Measurements from ENCODE around the gene PAXX.
A peak's percentile ranks its signal among the peaks of the same experiment; 100 is the strongest.
"Not testable (repeated sequence)": the region's sequence is repeated elsewhere in the genome, so short reads cannot be mapped to it uniquely, and the experiment has no call there.

Gene PAXX

DNA sequence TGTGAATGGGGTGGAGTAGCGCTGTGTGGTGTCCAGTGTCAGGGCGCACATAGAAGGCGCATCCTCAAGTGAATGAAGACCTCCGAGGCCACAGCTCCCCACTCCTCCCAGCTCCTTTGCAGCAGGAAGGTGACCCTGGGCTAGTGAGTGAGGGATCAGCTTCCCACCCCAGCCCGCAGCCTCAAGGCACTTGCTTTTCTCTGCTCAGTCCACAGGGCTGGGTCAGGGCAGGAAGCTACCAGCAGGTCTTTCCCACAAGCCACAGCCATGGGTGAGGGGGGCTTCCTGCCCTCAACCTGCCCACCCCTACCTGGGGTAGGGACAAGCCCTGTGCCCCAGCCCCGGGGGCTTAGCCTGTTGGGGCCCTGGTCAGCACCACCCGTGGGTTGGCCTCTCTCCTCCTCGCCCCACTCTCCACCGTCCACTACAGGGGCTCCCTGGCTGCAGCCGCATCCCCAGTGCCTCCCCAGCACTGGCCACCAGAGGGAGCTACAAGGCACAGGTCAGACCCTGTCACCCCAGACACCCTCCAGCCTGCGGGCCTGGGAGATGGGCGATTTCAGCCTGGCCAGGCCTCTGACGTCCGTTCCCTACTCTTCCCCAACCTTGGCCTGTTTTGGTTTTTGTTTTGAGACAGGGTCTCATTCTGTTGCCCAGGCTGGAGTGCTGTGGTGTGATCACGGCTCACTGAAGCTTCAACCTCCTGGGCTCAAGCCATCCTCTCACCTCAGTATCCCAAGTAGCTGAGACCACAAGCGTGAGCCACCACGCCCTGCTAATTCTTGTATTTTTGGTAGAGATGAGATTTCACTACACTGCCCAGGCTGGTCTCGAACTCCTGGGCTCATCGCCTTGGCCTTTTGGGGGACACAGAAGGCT is 37.1 kb downstream of the PAXX start:
- peak in 1 of 2 donors; percentile 69 for DNase-seq (ENCODE audit: extremely low read depth in 1 of 2, low read depth in 1 of 2)

DNA sequence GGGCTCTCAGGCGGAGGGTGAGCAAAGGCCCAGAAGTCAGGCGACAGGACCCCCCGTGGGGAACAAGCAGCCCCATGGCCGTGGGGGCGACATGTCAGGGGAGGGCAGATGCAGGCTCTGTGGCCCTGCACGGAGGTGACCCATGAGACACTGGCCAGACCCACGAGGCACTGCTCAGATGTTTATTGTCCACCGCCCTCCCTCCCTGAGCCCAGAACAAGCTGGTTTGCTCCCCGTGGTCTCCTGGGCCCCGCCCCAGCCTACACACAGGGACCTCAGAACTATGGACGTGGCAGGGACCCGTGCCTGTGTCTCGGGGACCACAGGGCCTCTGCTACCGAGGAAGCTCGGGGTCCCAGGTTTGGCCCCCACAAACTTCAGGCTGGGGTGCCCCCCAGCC is 37.8 kb downstream of the PAXX start:
- no peak for DNase-seq (ENCODE audit: extremely low read depth in 1 of 2, low read depth in 1 of 2)

DNA sequence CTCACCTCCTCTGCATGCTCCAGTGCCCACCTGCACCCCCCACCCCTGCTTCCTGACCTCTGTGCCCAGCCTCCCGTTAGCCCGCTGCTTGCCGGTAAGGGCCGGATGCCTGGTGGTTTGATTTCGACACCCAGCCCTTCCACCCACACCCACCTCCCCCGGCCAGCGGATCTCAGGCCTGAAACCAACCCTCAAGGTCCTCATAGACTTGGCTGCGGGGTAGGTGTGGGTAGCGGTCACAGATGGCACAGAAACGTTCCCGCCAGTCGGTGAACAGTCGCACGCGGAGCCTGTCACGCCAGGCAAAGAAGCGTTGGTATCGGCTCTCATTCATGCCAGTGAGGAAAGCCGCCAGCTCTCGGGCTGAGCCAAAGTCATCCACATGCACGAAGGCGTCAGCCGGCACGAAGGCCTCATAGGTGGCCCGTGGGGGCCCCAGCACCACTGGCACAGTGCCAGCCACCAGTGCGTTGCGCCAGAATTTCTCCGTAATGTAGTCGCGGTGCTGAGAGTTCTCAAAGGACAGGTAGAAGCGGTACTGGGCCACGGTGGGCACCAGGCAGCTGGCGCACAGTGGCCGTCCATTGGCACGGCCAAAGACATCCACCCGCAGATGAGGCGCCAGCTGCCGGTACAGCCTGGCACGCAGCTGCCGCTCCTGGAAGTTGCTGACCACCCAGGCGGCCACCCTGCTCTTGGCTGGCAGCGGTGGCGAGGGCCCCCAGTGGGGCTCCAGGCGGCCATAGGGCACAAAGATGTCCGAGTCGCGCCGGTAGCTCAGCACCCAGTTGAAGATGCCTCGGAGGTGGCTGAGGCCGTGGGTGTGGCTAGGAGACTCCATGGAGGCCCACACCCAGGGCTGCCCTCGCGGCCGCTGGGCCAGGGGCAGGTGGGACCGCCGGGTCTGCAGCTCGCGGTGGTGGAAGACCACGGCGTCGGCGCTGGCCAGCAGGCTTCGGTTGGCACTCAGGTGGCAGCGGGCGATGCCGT is 38.6 kb downstream of the PAXX start:
- peak in 1 of 2 donors; percentile 58 for DNase-seq (ENCODE audit: extremely low read depth in 1 of 2, low read depth in 1 of 2)

DNA sequence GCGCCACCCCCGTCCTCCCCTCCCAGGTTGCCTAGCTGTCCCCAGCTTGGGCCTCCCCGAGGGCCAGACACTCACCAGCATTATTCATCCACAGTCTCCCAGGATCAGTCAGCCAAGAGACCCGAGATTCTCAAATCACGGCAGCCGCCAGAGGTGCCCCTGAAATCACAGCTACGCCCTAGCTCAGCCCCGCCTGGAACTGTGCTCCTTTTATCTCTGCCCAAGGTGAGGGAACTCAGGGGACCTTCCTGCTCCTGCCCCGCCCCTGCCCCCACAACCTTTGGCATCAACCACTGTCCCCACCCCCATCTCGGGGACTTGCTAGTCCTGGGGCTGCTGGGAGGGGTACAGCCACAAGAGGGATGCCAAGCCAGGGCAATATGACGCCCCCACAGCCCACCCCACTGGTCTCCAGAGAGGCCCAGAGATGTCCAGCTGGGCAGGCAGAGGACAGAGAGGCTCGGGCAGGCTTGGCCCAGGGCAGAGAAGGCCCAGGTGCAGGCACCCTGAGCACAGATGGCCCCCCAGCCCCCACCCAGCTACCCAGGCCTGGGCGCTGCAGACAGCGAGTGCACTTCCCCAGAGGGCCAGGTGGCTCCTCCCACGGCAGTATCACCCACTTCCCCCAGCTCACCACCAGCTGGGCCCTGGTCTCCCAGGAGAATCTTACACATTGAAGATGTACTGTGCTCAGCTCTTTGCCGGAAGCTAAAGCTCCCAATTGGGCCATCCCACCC is 39.9 kb downstream of the PAXX start, which contains the start of gene FUT7:
Gene FUT7 (minus strand): TSS at position 185 of the 737 bp plus-strand sequence. CDS start 97 bp downstream, at position 88.
- peak in 1 of 2 donors; percentile 37 for DNase-seq (ENCODE audit: extremely low read depth in 1 of 2, low read depth in 1 of 2)

DNA sequence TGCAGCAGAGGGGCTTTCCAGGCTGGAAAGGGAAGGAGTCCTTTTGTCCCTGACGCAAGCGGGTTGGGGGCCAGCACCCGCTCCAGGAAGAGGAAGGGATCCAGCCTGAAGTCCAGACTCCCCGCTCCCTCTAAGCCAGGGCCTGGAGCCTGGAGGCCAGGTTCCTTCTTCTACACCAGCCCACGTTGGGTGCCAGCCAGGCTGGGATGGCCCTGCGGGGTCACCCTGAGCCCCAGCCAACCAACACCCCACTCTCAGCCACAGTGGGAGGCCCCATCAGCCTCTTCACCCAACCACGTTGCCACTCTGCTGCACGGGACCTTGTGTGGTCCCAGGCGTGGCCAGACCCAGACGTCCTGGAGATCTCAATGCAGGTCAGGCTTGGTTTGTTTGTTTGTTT is 40.6 kb downstream of the PAXX start:
- no peak for DNase-seq (ENCODE audit: extremely low read depth in 1 of 2, low read depth in 1 of 2)

DNA sequence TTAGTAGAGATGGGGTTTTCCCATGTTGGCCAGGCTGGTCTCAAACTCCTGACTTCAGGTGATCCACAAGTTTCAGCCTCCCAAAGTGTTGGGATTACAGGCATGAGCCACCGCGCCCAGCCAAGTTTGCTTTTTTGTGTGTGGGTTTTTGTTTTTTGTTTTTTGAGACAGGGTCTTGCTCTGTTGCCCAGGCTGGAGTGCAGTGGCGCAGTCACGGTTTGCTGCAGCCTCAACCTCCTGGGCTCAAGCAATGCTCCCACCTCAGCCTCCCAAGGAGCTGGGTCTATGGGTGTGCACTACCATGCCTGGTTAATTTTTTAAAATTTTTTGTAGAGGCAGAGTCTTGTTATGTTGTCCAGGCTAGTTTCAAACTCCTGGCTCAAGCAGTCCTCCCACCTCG is 41.3 kb downstream of the PAXX start:
- not testable (repeated sequence) for DNase-seq (ENCODE audit: extremely low read depth in 1 of 2, low read depth in 1 of 2)

- DNase-seq (ENCODE audit: extremely low read depth in 1 of 2, low read depth in 1 of 2) = no peak
Observed at GRCh38 chr9:137034039-137034708, 42.0 kb downstream of the PAXX start.

DNA sequence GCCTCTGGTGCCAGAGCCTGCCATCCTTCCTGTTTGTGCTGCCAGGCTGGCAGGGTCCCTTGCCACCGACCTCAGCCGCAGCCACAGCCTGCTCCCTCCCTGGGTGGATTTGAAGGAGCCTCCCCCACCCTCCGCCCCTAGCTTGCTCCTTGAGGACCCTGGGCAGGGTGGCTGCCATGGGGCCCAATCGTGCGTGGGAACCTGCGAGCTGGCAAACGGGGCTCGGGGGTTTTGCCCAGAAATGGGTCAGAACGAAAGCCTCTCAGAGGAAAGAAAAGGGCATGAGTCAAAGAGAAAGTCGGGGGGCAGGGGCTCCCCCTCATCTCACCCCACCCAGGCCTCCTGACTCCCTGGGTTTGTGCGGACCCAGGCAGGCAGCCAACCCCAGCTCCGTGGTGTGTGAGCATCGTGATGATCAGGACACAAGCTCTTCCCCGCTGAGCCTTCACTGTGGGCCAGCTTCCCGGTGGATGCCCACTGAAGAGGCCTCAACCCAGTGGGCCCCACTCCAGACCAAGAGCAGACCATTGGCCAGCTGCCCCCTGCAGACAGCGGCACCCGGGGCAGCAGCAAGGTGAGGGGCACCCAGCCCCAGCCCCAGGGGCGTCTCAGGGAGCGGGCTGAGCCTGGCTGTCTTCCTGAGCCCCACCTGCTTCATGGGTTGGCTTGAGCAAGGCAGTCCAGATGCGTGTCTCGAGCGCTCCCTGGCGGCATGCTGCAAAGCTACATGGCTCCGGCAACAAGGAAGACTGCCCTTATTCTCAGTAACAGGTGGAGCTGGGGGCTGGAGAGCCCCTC is 42.7 kb downstream of the PAXX start:
- peak; percentile 70 to 82 for DNase-seq (ENCODE audit: extremely low read depth in 1 of 2, low read depth in 1 of 2)

DNA sequence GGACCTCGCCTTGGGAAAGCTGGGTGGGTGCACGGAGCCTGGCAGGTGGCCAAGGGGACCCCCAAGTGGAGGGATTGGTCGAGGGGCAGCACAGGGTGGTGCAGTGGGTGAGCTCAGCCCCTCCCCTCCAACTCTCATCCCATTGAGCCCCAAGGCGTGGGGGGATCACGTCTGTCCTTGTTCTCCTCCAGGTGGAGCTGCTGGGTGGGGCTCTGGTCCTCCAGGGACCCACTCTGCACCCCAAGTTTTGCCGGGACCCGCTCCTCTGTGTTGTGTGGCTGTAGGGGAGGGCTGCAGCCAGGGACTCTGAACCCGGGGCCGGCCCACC is 43.2 kb downstream of the PAXX start:
- no peak for DNase-seq (ENCODE audit: extremely low read depth in 1 of 2, low read depth in 1 of 2)

- DNase-seq (ENCODE audit: extremely low read depth in 1 of 2, low read depth in 1 of 2) = no peak
Observed at GRCh38 chr9:137035937-137036336, 43.7 kb downstream of the PAXX start.

DNA sequence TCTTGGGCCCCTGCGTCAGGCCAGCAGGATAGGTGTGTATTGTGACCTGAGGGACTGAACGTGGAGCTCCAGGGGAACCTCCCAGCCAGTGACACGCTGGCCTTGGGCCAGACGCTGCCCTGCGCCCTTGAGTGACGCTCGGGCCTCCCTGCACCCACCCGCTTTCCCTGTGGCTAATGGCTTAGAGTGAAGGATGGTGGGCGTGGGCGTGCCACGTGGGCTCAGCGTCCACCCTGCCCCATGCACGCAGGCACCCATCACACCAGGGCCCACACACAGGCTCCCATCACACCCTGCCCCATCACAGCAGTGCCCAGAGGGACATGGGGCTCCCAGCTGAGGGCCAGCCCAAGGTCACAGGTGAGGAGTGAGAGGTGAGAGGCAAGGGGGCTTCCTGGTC is 44.8 kb downstream of the PAXX start:
- no peak for DNase-seq (ENCODE audit: extremely low read depth in 1 of 2, low read depth in 1 of 2)

- DNase-seq (ENCODE audit: extremely low read depth in 1 of 2, low read depth in 1 of 2) = no peak
Observed at GRCh38 chr9:137037483-137037882, 45.3 kb downstream of the PAXX start.

DNA sequence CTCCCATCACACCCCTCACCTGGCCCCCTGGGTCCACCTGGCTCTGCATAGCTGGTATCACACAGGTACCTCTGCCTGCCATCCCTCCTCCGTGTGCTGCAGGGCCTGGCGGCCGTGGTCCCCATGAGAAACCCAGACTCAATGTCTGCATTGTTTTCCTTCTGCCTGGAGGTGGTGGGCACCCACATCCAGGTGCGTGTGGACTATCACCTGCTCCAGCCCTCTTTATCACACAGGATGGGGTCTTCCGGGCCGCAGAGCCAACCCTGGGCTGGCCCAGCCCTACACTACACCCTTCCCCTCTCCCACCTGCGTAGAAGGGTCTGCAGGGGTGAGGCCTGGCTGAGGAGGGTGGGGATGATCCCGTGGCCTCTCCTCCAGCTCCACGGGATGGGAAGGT is 46.7 kb downstream of the PAXX start:
- DNase-seq (ENCODE audit: extremely low read depth in 1 of 2, low read depth in 1 of 2) = no peak

GRCh38 chr9:137039611-137040366 is 47.6 kb downstream of the PAXX start:
- no peak for DNase-seq (ENCODE audit: extremely low read depth in 1 of 2, low read depth in 1 of 2)

DNA sequence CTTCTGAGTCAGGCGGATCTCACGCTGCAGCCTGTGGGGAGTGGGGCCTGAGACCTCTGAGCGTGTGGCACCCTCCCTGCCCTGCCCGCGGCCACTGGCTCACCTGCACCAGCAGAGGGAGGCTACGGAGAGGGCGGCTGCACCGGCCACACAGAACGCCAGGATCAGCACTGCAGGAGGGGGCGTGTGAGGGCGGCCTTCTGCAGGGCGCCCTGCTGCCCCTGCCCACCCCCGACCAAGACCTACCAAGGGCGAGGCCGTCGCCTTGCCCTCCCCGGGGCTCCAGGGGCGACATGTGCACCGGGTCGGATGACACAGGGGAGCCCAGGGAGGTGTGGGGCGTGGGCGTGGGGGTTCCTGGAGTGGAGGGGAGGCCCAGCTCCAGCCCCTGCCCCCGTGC is 48.3 kb downstream of the PAXX start:
- DNase-seq (ENCODE audit: extremely low read depth in 1 of 2, low read depth in 1 of 2) = no peak

GRCh38 chr9:137041124-137041523 is 48.9 kb downstream of the PAXX start:
- DNase-seq (ENCODE audit: extremely low read depth in 1 of 2, low read depth in 1 of 2) = no peak

DNA sequence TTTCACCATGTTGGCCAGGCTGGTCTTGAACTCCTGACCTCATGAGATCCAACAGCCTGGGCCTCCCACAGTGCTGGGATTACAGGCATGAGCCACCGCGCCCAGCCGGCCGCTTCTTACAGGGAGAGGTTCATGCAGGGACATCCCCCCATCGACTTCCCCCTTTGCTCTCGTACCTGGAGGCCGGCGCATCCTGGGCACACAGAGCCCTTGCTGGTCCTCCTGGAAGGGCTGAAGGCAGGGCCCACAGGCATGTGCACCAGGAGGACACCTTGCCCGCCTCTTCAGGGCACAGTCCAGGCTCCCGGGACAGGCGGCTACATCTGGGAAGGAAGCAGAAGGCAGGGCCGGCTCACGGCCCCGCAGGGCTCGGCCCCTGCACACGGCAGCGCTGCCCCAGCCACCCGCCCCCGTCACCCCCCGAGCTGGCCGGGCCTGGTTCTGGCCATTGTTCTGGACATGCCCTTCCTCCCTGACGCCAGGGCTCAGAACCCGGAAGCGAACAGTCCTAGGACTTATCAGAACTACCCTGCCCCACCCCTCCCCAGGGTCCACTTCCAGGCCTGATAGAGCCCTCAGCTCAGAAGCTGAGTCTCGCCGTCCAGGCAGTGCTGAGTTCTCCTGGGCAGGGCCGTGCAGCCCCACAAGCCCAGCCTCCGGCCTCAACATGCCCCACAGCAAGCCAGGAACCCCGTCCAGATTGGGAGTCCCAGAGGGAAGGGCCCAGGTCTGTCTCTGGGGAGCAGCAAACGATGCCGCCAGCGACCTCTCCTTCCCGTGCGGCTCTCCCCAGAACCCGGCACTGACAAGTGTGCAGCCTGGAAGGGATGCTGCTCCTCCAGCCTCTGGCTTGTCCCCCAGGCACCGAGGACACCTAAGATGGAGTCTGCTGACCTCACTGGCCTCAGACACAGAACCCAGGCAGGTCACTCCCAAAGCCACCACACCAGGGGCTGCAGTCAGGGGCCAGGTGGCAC is 50.8 kb downstream of the PAXX start:
- no peak for DNase-seq (ENCODE audit: extremely low read depth in 1 of 2, low read depth in 1 of 2)
